ENCODE results near the gene KRT73.

KRT73 gene

GRCh38 chr12:52645120-52645761 lies 26.9 kb upstream of the KRT73 start:
- no peak for DNase-seq

DNA sequence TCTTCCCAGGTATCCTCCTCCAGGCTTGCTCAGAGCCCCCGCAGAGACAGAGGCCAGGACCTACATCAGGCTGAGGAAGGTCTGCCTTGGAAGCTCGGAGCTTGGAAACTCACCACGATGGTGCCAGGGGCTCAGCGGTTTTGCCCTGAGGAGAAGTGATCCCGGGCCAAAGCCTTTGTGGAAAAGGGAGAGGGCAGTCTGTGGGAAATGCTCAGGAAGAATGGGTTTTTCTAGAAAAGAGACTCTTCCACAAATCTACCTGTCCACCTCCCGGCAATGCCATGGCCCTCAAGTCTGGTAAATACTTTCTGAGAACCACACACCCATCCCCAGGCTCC lies 25.7 kb upstream of the KRT73 start:
- DNase-seq: no peak

- no peak for DNase-seq
Measured at GRCh38 chr12:52643233-52644077, 25.1 kb upstream of the KRT73 start.

GRCh38 chr12:52641468-52641867 lies 23.1 kb upstream of the KRT73 start:
- DNase-seq: no peak

DNA sequence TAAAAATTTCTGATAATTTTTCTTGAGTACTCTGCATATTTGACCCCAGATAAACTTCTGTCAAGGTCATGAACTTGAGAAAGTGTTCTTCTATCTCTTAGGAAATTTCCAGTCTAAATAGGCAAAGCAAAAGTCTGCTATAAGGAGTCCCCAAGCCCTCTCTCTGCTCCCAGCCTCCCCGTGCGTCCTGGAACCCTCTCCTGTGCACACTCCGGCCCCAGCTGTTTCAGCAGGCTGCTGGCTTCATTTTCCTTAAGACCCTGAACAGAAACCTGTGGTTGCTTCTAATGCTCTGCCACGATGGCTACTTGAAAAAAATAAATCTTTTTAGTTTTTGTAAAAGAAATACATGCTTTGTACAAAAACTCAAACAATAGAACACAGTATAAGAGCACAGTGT lies 18.9 kb upstream of the KRT73 start:
- DNase-seq: no peak

DNA sequence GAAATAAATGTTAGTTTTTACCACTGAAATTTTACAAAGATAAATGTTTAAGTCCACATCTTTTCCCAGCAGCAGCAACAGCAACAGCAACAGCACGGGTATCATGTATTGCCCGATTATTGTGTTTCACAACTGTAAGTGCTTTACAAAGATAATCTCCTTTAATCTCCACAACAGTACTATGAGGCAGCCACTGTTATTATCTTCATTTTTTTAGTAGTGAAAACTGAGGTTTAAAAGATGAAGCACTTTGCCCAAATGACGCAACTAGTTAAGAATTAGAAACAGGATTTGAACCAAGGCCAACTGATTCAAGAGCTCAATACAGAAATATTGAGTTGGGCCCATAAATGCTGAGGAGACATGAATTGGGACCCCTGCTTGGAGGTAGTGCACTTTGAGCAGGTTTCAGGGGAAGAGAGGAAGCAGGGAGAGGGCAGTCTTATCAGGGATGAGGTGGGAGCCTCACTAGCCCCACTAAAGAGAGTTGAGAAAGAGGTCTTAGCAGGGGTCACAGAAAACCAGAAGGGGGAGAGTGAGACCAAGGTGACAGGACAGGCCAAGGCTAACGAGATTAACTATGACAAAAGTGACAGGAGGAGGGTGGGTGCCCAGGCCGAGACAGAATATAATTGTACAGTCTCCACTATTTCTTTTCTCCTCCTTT lies 18.4 kb upstream of the KRT73 start:
- no peak for DNase-seq

DNA sequence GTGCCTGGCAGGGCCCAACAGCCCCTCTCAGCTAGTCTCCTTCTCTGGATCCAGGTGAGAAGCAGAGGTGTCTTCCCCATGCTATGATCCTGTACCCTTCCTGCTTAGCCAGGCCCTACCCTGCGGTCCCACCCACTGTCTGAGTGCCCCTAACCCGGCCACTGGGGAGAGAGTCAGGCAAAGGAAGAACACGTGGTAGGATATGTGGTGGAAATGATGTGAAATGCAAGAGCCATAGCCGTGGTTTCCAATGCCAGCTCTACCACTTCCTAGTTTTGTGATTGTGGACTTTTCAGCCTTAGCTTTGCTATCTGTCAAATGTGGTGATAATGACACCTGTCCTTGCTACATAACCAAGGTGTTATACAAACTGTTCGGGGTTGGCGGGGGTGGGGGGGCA lies 17.8 kb upstream of the KRT73 start:
- DNase-seq: no peak

- no peak for DNase-seq
Measured at GRCh38 chr12:52634266-52635056, 16.1 kb upstream of the KRT73 start.

- DNase-seq: no peak
Measured at GRCh38 chr12:52633383-52633782, 15.0 kb upstream of the KRT73 start.

- DNase-seq: no peak
Measured at GRCh38 chr12:52632656-52633055, 14.3 kb upstream of the KRT73 start.

GRCh38 chr12:52631676-52632459 lies 13.5 kb upstream of the KRT73 start:
- DNase-seq: no peak

DNA sequence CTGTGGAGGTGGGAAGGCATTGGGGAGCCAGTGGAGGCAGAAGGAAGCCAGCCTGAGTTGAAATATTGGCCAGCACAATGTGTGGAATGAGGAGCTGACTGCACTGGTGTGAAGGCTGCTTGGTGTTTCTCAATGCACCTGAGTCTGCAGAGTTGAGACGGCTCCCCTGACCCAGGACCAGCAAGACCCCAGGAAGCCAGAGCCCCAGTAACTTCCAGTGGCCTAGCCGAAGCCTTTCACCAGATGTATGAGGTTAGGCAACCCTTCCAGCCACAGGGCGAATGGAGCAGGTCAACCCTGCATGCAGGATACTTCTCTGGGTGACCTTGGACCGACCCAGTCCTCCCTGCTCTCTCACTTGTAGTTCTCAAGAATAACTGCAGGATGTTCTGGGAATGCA lies 12.9 kb upstream of the KRT73 start:
- DNase-seq: no peak

DNA sequence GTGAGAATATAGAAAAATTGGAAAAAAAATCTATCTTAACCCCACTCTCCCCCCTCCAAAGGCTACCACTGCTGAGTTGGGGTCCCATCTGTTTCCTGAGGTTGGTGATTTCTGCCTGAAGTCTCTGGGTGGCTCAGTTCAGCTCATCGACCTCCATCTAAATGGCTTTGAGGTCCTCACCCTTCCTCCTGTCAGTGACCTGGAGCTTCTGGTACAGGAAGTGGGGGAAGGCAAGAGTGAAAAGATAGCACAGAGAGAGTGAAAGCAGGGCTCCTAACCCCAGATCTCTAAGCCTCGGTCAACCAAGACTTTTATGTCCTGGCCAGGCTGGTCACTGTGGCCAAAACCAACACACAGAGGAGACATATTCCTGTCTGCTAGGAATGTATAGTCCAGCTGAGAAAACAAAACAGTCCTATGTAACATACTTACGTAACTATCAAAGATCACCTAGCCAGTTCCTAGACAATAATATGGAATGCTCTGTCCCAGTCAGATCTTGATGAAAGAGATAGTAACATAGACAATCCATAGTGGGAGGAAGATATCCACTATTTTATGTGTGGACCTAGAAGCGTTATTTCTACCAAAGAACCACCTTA lies 12.3 kb upstream of the KRT73 start:
- DNase-seq: no peak

GRCh38 chr12:52630008-52630500 lies 11.7 kb upstream of the KRT73 start:
- DNase-seq: no peak

DNA sequence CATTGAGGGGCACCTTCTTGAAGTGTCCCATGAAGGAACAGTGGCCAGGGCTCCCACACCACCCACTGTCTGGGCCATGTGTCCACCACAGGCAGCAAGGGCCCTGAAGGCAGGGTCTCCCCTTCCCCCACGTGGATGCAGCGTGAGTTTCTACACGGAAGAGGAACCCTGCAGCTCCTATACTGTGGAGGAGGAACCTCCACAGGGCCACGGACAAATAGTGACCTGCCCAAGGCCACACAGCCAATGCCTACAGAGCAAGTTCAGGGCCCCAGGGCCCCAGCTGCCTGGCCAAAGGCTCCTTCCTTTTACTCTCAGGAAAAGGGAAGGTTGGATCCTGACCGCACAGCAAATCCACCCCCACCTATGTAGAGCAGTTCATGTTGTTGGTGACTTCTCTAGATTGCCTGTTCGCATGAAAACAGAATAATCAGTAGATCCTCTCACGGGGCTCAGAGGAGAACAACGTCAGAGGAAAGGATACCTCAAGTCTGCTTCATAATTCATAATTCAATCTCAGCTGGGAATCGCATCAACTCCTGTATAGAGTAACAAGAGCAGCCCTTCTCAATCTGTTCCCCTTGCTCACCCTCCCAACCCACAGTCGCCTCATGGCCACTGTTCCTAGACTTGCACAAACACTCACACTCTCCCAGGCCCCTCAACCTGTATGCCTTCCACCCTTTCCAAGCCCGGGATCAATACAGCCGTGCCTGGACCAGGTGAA lies 11.1 kb upstream of the KRT73 start:
- DNase-seq: no peak

- no peak for DNase-seq
Measured at GRCh38 chr12:52628841-52629240, 10.5 kb upstream of the KRT73 start.

- DNase-seq: no peak
Measured at GRCh38 chr12:52628111-52628507, 9.8 kb upstream of the KRT73 start.

- no peak for DNase-seq
Measured at GRCh38 chr12:52627395-52628110, 9.2 kb upstream of the KRT73 start.

DNA sequence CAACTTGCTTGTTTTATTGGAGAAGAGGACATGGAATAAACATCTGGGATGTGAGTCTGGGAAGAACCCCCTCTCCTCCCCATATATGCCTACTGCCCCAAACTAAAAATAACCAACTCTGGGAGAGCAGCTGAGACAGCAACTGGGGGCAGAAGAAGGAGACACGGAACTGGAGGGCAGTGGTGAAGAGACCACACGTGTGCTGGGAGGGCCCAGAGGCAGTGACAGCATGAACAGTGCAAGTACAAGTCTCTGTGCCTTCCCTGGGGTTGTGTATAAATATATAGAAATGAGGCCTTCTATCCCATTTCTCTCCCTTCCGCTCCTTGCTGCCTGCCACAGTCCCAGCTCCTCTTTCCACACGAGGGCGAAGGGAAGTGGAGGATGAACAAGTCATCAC lies 4.0 kb upstream of the KRT73 start:
- no peak for DNase-seq

GRCh38 chr12:52618866-52619265 lies 507 bp upstream of the KRT73 start:
- no peak for DNase-seq

- no peak for DNase-seq
Measured at GRCh38 chr12:52617403-52617785, 965 bp downstream of the KRT73 start.

All from activated CD4-positive, alpha-beta T cell treated with anti-CD3 and anti-CD28 coated beads, Interleukin-2, amount 50 U/mL, for 4 hours (primary cell).